DMS53 (cell line): ENCODE results near the gene CHST11.
"Not testable (repeated sequence)": the region's sequence is repeated elsewhere in the genome, so short reads cannot be mapped to it uniquely, and the experiment has no call there.

Experiments used
- DNase-seq: peaks from one replicate; lab custom pipeline; 2025; lab: John Stamatoyannopoulos, UW

CHST11 gene

DNA sequence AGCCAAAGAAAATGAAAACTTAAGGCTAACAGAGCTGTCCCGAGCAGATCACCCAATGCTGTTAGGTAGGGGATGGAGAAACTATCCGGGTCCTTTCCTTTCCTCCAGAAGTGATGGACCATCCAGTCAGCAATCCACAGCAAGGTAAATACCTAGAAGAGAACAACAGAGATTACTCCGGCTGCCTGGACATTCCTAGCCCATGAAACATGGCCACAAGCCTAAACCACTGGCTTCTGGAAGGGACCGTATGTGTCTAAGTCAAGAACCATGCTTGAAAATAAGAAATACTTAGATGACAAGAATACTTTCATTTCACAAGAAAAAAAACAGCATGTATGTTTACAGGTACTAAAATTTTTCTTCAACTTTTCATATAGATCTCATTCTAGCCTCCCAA is 348.4 kb downstream of the CHST11 start:
- no peak for DNase-seq

DNA sequence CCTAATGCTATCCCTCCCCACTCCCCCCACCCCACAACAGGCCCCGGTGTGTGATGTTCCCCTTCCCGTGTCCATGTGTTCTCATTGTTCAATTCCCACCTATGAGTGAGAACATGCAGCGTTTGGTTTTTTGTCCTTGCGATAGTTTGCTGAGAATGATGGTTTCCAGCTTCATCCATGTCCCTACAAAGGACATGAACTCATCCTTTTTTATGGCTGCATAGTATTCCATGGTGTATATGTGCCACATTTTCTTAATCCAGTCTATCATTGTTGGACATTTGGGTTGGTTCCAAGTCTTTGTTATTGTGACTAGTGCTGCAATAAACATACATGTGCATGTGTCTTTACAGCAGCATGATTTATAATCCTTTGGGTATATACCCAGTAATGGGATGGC is 349.4 kb downstream of the CHST11 start:
- not testable (repeated sequence) for DNase-seq

DNA sequence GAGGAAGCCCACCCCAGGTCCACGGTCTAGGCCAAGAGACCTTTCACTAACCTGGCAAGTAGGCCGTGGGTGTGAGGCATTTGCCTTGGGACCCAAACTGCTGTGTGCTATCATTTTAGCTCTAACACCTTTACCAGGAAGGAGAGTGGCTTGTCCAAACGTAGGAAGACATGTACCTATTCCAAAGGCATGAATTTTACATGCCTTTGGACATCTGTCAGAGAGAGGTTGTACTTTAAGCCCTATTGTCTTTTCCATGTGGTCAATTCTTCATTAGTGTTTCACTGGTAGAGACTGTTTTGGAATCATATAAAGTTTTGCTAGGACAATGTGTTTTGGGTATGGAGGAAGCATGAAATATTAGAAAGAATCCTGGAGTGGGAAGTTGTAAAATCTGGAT is 352.5 kb downstream of the CHST11 start:
- DNase-seq, result no peak

DNA sequence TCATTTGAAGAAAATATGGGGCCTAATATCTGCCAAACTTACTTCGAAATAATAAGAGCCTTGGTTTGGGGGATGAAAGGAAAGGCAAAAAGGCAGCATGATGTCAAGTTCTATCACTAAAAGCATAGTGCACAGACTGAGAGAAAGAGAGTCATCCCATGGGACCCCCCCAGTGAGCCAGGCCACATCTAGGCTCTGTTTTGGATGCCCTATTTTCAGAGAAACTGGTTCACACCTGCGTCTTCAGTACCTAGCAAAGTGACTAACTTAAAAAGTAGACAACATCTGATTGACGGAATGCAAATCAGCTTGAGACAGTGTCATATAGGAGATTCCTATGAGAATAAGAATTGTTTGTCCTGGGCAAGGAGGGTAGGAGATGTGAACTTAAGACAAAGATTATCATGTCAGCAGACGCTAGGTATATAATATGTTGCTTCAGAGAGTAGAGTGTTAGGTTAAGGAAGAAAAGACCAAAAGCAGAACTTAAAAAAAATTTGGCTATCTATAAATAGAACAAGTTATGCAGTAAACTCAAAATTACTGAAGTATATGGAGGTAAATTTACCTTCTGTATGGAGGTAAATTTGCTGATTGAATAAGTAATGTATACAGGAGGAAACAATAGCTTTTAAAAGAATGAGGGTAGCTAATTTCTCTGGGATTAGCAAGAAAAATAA is 353.1 kb downstream of the CHST11 start:
- DNase-seq, result no peak
